T-helper 2 cell treated with Interferon-gamma antibody and Interleukin-4, amounts not matched to agents 5 μg/mL and 100 μg/mL, for 36 hours (primary cell): ENCODE measurements around the gene FOXK2.
A peak's percentile ranks its signal among the peaks of the same experiment; 100 is the strongest.

Source experiments
- DNase-seq: peaks from one replicate; pipeline ENCODE4 v3.0.0; 2021; ENCODE audit warnings: low spot score
- H3K27ac Mint-ChIP-seq: one replicate; pipeline ENCODE4 v1.8.0; 2021; ENCODE audit warnings: mild to moderate bottlenecking, mixed read lengths
- H3K27me3 Mint-ChIP-seq: one replicate; pipeline ENCODE4 v1.8.0; 2021; ENCODE audit warnings: low read depth, mixed read lengths
- H3K36me3 Mint-ChIP-seq: one replicate; pipeline ENCODE4 v1.8.0; 2021; ENCODE audit warnings: low read depth, mixed read lengths
- H3K4me1 Mint-ChIP-seq: one replicate; pipeline ENCODE4 v1.8.0; 2021; ENCODE audit warnings: low read depth, mixed read lengths
- H3K4me3 Mint-ChIP-seq: one replicate; pipeline ENCODE4 v1.8.0; 2022; ENCODE audit warnings: mild to moderate bottlenecking, moderate library complexity, mixed read lengths
- H3K9me3 Mint-ChIP-seq: one replicate; pipeline ENCODE4 v1.8.0; 2021; ENCODE audit warnings: mixed read lengths

The FOXK2 gene

DNA sequence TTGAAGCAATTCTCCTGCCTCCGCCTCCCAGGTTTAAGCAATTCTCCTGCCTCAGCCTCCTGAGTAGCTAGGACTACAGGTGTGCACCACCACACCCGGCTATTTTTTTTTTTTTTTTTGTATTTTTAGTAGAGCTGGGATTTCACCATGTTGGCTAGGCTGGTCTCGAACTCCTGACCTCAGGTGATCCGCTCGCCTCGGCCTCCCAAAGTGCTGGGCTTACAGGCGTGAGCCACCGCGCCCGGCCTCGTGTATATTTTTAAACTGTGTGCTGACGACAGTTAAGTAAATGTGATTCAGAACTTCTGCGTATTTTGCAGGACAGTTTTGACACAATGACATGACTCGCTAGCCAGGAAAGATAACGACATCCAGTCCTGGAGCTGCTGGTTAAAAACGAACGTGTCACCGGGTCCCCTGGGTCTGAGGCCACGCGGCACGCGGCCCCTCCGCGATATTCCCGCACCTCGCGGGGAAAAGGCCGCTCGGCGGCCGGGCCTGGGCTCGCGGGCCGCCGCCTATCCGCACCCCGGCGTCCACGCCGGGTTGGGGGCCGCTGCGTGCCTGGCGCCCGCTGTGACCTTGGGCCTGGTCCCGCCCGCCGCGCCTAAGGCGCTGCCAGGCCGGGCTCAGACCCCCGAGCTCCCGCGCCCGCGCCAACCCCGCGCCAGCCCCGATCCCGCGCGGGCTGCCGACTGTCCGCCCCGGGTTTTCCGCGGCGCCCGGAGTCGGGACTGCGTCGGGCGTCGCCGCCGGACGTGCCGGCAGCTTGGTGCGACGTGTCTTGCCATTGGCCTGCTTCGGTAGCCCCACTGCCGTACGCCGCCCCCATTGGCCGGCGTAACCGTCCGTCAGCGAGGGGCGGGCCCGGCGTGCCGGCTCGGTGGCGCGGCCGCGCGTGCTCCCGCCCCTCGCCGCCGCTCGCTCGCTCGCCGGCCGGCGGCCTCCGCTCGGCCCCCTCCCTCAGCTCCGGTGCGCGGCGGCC, at the start of gene FOXK2:
FOXK2 (plus strand) TSS at position 907 of the 985 bp plus-strand sequence. CDS start 157 bp downstream, outside the sequence.
- peaks cover 10% of the 10 kb centered on the region for H3K36me3 Mint-ChIP-seq
- no peaks in the 10 kb centered on the region for H3K27me3 Mint-ChIP-seq
- H3K9me3 Mint-ChIP-seq, result no peaks in the 10 kb centered on the region
- H3K4me3 Mint-ChIP-seq, result peak within 1 kb of the TSS; percentile 92
- peak; percentile 96 for DNase-seq
- peak within 1 kb of the TSS; percentile 90 for H3K27ac Mint-ChIP-seq
- peaks cover 18% of the 10 kb centered on the region for H3K4me1 Mint-ChIP-seq

DNA sequence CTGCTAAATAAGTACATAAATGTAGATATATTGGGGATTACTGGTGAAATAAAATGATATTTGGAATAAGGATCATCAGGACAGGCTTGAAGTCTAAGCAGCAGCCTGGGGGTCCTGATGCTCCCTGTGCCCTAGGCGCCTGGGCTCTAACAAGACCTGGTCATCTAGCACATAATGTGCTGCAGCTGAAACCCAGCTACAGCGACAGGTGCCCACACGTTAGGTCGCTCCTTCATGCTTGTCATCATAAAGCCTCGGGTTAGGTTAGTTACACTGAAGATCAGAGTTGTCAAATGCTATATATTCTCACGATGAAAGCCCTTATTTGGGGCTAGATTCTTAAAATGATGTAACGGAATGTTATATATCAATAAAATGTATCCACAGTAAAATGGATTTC, 49.5 kb upstream of the FOXK2 start:
- no peaks in the 10 kb centered on the region for H3K27me3 Mint-ChIP-seq
- H3K4me1 Mint-ChIP-seq, result peaks cover 8% of the 10 kb centered on the region
- H3K36me3 Mint-ChIP-seq, result peaks cover 55% of the 10 kb centered on the region
- H3K9me3 Mint-ChIP-seq, result no peaks in the 10 kb centered on the region
- DNase-seq, result no peak
- H3K27ac Mint-ChIP-seq, result no peak overlapping the region
- H3K4me3 Mint-ChIP-seq, result no peak overlapping the region

DNA sequence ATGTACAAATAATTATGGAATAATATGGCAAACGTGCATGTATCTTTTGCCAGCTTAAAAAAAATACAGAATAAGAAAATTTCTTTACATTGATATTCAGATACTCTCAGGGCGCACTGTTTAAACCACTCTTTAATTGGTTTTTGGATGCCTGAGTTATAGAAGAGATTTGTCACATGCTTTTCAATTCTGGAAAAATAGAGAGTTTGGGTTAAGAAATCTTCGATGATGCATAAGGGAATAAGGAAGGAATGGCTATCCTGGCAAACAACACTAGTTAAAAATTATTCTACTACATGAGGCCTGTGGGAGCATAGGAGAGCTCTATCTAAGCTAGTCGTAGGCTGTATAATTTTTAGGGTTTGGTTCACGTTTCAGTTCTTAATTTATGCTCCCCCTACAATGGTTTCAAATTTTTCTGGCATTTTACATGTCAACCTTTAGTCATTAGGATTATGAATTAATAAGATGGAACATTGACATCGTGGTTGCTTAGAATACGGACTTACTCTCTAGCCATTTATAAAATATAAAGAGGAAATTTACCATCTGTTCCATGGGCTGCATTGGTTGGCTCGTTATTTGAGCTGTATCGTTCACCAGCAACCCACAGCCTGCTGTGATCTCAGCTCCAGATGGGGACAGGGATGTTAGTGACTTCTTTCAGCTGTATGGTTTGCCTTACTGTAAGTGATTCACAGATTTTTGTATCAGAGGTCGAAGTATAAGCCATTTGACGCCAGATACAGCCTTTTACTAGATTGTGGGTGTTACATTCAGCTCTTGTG, 45.1 kb upstream of the FOXK2 start:
- H3K4me1 Mint-ChIP-seq, result peaks cover 10% of the 10 kb centered on the region
- DNase-seq, result no peak
- H3K27ac Mint-ChIP-seq, result no peak overlapping the region
- no peak overlapping the region for H3K4me3 Mint-ChIP-seq
- H3K9me3 Mint-ChIP-seq, result no peaks in the 10 kb centered on the region
- peaks cover 48% of the 10 kb centered on the region for H3K36me3 Mint-ChIP-seq
- H3K27me3 Mint-ChIP-seq, result no peaks in the 10 kb centered on the region

GRCh38 chr17:82475458-82475857, 44.1 kb upstream of the FOXK2 start:
- Mint-ChIP-seq H3K4me1 (peaks cover 10% of the 10 kb centered on the region), H3K9me3 (no peaks in the 10 kb centered on the region), H3K27me3 (no peaks in the 10 kb centered on the region), H3K4me3 (no peak overlapping the region), H3K36me3 (peaks cover 48% of the 10 kb centered on the region), H3K27ac (no peak overlapping the region)
- no peak for DNase-seq

DNA sequence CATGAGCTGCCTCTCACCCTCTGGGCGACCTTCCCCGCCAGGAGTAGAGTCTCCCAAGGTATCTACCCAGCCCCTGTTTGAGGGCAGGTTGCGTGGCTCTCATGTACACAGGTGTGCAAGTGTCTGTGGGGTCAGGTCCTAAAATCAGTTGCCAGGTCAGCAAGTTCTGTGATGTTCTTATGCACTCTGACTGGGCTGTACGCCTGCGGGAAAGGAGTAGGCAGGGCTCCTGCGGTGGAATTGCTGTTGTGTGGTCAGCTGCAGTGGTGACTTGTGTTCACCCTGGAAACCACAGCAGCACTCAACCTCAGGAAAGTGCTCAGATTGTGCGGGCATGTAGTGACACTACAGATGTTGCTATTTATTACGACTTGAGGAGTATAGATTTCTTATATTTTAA, 41.6 kb upstream of the FOXK2 start:
- Mint-ChIP-seq H3K4me1 (peaks cover 10% of the 10 kb centered on the region), H3K36me3 (peaks cover 49% of the 10 kb centered on the region), H3K4me3 (no peak overlapping the region), H3K9me3 (no peaks in the 10 kb centered on the region), H3K27me3 (no peaks in the 10 kb centered on the region), H3K27ac (peak overlapping the region; percentile 8)
- DNase-seq, result no peak

DNA sequence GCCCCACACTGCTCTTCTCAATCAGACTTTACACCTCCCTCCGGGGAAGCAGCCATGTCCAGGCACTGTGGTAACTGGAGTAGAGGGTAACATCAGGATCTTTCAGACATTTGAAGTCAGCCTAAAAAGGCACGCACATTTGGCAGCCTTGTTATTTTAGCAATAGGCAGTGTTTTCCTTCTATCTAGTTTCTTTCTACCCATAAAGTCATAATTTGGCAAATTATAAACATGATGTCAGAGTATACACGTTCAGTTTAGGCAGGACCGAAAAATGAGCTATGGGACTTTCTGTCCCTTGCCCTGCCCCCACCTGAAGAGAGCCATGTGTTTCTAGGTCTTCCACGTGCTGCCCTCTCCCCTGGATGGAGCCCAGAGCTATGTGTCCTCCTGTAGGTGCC, 39.9 kb upstream of the FOXK2 start:
- H3K27me3 Mint-ChIP-seq, result no peaks in the 10 kb centered on the region
- H3K4me1 Mint-ChIP-seq, result peaks cover 11% of the 10 kb centered on the region
- no peak overlapping the region for H3K4me3 Mint-ChIP-seq

DNA sequence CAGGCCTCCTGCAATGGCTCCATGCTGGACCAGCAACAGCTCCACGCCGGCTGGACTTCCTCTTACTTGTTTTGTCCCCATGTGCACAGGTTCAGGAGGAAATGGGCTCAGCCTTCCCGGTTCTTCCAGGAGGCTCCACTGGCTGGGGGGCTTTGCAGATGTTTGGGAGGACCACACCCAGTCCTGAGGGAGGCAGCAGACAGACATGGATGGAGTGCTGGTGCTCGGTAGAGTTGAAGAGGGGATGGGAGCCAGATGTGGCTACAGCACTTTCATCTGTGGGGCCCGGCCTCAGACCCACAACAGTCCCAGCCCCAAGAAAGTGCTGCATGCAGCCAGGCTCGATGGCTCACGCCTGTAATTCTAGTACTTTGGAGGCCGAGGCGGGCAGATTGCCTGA, 39.2 kb upstream of the FOXK2 start:
- peaks cover 52% of the 10 kb centered on the region for H3K36me3 Mint-ChIP-seq
- no peak overlapping the region for H3K4me3 Mint-ChIP-seq
- H3K27ac Mint-ChIP-seq, result no peak overlapping the region
- H3K27me3 Mint-ChIP-seq, result no peaks in the 10 kb centered on the region
- peaks cover 16% of the 10 kb centered on the region for H3K4me1 Mint-ChIP-seq
- H3K9me3 Mint-ChIP-seq, result no peaks in the 10 kb centered on the region
- no peak for DNase-seq

More for the DNA sequence above, 39.9 kb upstream of the FOXK2 start:
- no peak for DNase-seq
- no peaks in the 10 kb centered on the region for H3K9me3 Mint-ChIP-seq
- H3K36me3 Mint-ChIP-seq, result peaks cover 48% of the 10 kb centered on the region
- no peak overlapping the region for H3K27ac Mint-ChIP-seq

- Mint-ChIP-seq H3K4me3 (no peak overlapping the region), H3K4me1 (peaks cover 23% of the 10 kb centered on the region), H3K9me3 (no peaks in the 10 kb centered on the region), H3K27ac (no peak overlapping the region), H3K36me3 (peaks cover 64% of the 10 kb centered on the region), H3K27me3 (no peaks in the 10 kb centered on the region)
- DNase-seq, result no peak
Measured at GRCh38 chr17:82483204-82483660, 36.3 kb upstream of the FOXK2 start.

DNA sequence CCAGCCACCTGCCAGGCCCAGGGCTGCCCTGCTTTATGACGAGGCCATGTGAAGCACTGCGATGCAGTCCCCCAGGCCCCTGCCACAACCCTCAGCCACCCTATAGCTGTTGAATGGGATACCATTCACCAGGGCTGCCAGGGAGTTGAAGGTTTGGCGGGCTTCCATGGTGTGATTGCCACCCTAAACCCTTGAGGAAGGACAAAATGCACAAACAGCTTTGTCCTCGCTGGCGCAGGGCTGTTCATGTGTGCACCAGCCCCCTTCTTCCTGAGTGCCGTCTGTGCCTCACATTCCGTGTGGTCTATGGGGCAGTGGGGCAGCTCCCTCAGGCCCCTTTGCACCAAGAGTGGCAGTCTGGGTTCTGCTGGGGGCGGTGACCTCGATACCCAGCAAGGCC, 35.7 kb upstream of the FOXK2 start:
- Mint-ChIP-seq H3K27me3 (no peaks in the 10 kb centered on the region), H3K36me3 (peaks cover 67% of the 10 kb centered on the region), H3K4me3 (no peak overlapping the region), H3K9me3 (no peaks in the 10 kb centered on the region), H3K4me1 (peaks cover 23% of the 10 kb centered on the region), H3K27ac (no peak overlapping the region)
- DNase-seq, result no peak

GRCh38 chr17:82486231-82487094, 33.1 kb upstream of the FOXK2 start:
- Mint-ChIP-seq H3K4me3 (peak overlapping the region; percentile 35), H3K36me3 (peaks cover 57% of the 10 kb centered on the region), H3K4me1 (peaks cover 20% of the 10 kb centered on the region), H3K27ac (peak overlapping the region; percentile 76), H3K9me3 (no peaks in the 10 kb centered on the region), H3K27me3 (no peaks in the 10 kb centered on the region)
- DNase-seq, result no peak

GRCh38 chr17:82487910-82488309, 31.6 kb upstream of the FOXK2 start:
- H3K36me3 Mint-ChIP-seq, result peaks cover 47% of the 10 kb centered on the region
- H3K27me3 Mint-ChIP-seq, result no peaks in the 10 kb centered on the region
- H3K27ac Mint-ChIP-seq, result peak overlapping the region; percentile 52
- no peaks in the 10 kb centered on the region for H3K9me3 Mint-ChIP-seq
- DNase-seq, result no peak
- no peak overlapping the region for H3K4me3 Mint-ChIP-seq
- peaks cover 20% of the 10 kb centered on the region for H3K4me1 Mint-ChIP-seq

DNA sequence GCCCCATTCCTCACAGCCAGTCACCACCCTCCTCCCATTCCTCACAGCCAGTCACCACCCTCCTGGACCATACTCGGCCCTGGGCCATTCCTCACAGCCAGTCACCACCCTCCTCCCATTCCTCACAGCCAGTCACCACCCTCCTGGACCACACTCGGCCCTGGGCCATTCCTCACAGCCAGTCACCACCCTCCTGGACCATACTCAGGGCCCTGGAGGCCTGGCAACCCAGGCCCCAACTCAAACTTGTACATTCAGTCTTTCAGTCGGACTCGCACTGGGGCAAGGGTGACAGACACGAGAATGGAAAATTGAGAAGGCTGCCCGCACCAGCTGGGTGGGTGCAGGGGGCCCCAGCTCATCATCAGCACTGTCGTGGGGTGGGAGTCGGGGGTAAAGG, 30.4 kb upstream of the FOXK2 start:
- H3K4me1 Mint-ChIP-seq, result peaks cover 21% of the 10 kb centered on the region
- peak overlapping the region; percentile 10 for H3K27ac Mint-ChIP-seq
- H3K36me3 Mint-ChIP-seq, result peaks cover 41% of the 10 kb centered on the region
- H3K27me3 Mint-ChIP-seq, result no peaks in the 10 kb centered on the region
- H3K4me3 Mint-ChIP-seq, result no peak overlapping the region
- no peak for DNase-seq
- H3K9me3 Mint-ChIP-seq, result no peaks in the 10 kb centered on the region

DNA sequence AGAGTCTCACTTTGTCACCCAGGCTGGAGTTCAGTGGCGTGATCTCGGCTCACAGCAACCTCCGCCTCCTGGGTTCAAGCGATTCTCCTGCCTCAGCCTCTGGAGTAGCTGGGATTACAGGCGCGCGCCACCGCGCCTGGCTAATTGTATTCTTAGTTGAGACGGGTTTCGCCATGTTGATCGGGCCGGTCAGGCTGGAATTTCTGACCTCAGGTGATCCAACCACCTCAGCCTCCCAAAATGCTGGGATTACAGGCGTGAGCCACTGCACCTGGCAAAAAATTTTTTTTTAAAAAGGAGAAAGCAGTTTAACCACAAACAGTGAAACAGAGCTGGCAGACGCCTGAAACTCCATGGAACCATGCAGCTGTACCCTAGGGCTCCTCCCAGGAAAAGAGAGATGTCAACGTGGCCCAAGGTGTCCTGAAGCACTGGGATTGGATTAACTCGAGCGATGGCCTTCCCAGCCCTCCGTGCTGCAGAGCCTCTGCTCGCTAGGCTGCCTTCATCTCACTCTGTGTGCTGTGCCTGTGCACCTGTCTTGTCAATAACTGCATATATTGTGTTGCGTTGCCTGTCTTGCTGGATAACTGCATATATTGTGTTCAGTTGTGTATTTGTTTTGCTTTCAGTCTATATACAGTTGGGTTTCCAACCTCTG, 29.6 kb upstream of the FOXK2 start:
- Mint-ChIP-seq H3K9me3 (no peaks in the 10 kb centered on the region), H3K36me3 (peaks cover 36% of the 10 kb centered on the region), H3K27me3 (no peaks in the 10 kb centered on the region), H3K4me1 (peaks cover 23% of the 10 kb centered on the region), H3K27ac (no peak overlapping the region), H3K4me3 (no peak overlapping the region)
- DNase-seq, result no peak
